Nephron progenitor cell (in vitro differentiated cells): Measurements from ENCODE around the gene CAPSL.
"Not testable (repeated sequence)": the region's sequence is repeated elsewhere in the genome, so short reads cannot be mapped to it uniquely, and the experiment has no call there.

Experiments used
- DNase-seq: peaks from one replicate; pipeline ENCODE4 v3.0.0; 2021
- H3K27ac Mint-ChIP-seq: 2 replicates; pipeline ENCODE4 v1.8.0; 2021; ENCODE audit warnings: mild to moderate bottlenecking, moderate library complexity, mixed read lengths
- H3K27me3 Mint-ChIP-seq: 2 replicates; pipeline ENCODE4 v1.8.0; 2021; ENCODE audit warnings: mild to moderate bottlenecking, low read depth, mixed read lengths; ENCODE audit not compliant: poor library complexity
- H3K36me3 Mint-ChIP-seq: 2 replicates; pipeline ENCODE4 v1.8.0; 2021; ENCODE audit warnings: low read depth, mixed read lengths
- H3K4me1 Mint-ChIP-seq: 2 replicates; pipeline ENCODE4 v1.8.0; 2021; ENCODE audit warnings: mixed read lengths
- H3K4me3 Mint-ChIP-seq: 2 replicates; pipeline ENCODE4 v1.8.0; 2021; ENCODE audit warnings: mild to moderate bottlenecking, moderate library complexity, mixed read lengths
- H3K9me3 Mint-ChIP-seq: 2 replicates; pipeline ENCODE4 v1.8.0; 2021; ENCODE audit warnings: mild to moderate bottlenecking, moderate library complexity, mixed read lengths
- TF ChIP-seq, protein P1 (sequence below): fragments of 200-600 bp; sonication (generic); IDR thresholded peaks from 2 replicates; pipeline ENCODE4 v1.5.0; 2021; ENCODE audit warnings: antibody characterized with exemption

Gene CAPSL

GRCh38 chr5:35938568-35939227 lies at the start of gene CAPSL:
Gene CAPSL (minus strand): TSS chr5:35938622. CDS start chr5:35921120, 17,502 bp downstream.
- no peaks in the 10 kb centered on the region for H3K9me3 Mint-ChIP-seq
- H3K36me3 Mint-ChIP-seq: no peaks in the 10 kb centered on the region
- H3K27ac Mint-ChIP-seq: no peak within 1 kb of the TSS
- H3K4me1 Mint-ChIP-seq: peaks cover 13% of the 10 kb centered on the region
- no peak within 1 kb of the TSS for H3K4me3 Mint-ChIP-seq
- DNase-seq: peak; percentile 72
- H3K27me3 Mint-ChIP-seq: peaks cover 19% of the 10 kb centered on the region
- TF ChIP-seq, protein P1, sequence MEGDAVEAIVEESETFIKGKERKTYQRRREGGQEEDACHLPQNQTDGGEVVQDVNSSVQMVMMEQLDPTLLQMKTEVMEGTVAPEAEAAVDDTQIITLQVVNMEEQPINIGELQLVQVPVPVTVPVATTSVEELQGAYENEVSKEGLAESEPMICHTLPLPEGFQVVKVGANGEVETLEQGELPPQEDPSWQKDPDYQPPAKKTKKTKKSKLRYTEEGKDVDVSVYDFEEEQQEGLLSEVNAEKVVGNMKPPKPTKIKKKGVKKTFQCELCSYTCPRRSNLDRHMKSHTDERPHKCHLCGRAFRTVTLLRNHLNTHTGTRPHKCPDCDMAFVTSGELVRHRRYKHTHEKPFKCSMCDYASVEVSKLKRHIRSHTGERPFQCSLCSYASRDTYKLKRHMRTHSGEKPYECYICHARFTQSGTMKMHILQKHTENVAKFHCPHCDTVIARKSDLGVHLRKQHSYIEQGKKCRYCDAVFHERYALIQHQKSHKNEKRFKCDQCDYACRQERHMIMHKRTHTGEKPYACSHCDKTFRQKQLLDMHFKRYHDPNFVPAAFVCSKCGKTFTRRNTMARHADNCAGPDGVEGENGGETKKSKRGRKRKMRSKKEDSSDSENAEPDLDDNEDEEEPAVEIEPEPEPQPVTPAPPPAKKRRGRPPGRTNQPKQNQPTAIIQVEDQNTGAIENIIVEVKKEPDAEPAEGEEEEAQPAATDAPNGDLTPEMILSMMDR: no peak

DNA sequence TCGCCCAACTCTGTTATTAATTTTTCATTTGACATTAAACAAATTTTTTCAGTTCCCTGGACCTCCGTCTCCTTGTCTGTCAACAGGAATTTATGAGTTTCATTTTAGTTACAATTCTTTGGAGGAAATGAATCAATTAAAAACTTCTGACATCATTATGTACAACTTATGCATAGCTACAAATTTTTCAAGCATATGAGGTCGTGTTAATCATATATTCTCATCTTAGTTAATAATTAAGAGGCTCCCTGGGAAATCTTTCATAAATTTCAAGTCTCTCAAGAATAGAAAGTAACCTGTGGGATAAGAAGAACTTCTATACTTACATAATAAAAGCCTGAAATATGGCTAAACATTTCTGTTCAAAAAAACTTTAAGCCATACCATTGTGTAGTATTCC lies 49.4 kb upstream of the CAPSL start:
- TF ChIP-seq, protein P1: no peak
- no peak overlapping the region for H3K27ac Mint-ChIP-seq
- H3K36me3 Mint-ChIP-seq: no peaks in the 10 kb centered on the region
- no peak overlapping the region for H3K4me3 Mint-ChIP-seq
- peaks cover 10% of the 10 kb centered on the region for H3K9me3 Mint-ChIP-seq
- H3K27me3 Mint-ChIP-seq: peaks cover 17% of the 10 kb centered on the region
- H3K4me1 Mint-ChIP-seq: peaks cover 28% of the 10 kb centered on the region
- no peak for DNase-seq

DNA sequence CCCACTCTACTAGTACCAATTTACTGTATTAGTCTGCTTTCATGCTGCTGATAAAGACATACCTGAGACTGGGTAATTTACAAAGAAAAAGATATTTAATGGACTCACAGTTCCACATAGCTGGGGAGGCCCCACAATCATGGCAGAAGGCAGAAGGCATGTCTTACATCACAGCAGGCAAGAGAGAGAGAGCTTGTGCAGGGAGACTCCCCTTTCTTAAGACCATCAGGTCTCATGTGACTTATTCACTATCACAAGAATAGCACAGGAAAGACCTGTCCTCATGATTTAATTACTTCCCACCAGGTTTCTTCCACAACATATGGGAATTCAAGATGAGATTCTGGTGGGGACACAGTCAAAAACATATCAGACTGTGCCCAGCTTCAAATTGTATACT lies 41.3 kb upstream of the CAPSL start:
- no peaks in the 10 kb centered on the region for H3K36me3 Mint-ChIP-seq
- peaks cover 57% of the 10 kb centered on the region for H3K9me3 Mint-ChIP-seq
- no peak overlapping the region for H3K4me3 Mint-ChIP-seq
- no peak for DNase-seq
- H3K27me3 Mint-ChIP-seq: peaks cover 6% of the 10 kb centered on the region
- H3K27ac Mint-ChIP-seq: no peak overlapping the region
- no peaks in the 10 kb centered on the region for H3K4me1 Mint-ChIP-seq
- TF ChIP-seq, protein P1: no peak

DNA sequence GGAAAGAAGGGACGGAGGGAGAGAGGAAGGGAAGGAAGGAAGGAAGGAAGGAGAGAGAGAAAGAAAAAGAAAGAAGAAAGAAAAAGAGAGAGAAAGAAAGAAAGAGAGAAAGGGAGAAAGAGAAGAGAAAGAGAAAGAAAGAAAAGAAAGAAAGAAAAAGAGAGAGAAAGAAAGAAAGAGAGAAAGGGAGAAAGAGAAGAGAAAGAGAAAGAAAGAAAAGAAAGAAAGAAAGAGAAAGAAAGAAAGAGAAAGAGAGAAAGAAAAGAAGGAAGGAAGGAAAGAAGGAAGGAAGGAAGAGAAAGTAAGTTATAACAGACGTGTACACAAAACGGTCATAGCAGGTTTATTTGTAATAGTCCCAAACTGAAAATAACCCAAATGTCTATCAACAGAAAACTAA lies 38.4 kb upstream of the CAPSL start:
- peaks cover 37% of the 10 kb centered on the region for H3K9me3 Mint-ChIP-seq
- not testable (repeated sequence) for H3K4me1 Mint-ChIP-seq, H3K36me3 Mint-ChIP-seq, H3K27ac Mint-ChIP-seq, DNase-seq, H3K4me3 Mint-ChIP-seq
- H3K27me3 Mint-ChIP-seq: peaks cover 11% of the 10 kb centered on the region

DNA sequence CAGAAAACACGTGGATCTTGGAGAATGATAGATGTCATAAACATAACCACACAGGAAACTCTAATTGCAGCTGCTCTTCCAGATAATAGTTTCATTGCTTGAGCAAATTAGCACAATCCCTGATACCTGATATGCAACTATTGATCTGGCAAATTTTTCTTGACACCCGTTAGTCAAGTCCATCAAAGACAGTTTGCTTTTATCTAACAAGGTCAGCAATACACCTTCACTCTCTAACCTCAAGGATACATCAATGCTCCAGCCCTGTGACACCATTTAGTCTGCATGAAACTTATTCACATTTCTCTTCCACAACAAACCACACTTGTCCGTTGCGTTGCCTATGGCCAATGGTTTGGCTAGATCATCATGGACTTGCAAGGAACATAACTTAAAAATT lies 36.1 kb upstream of the CAPSL start:
- Mint-ChIP-seq H3K27me3 (peaks cover 15% of the 10 kb centered on the region), H3K4me1 (peaks cover 11% of the 10 kb centered on the region), H3K9me3 (peaks cover 41% of the 10 kb centered on the region), H3K27ac (no peak overlapping the region), H3K4me3 (no peak overlapping the region), H3K36me3 (no peaks in the 10 kb centered on the region)
- no peak for DNase-seq
- TF ChIP-seq, protein P1: no peak

GRCh38 chr5:35971878-35972210 lies 33.4 kb upstream of the CAPSL start:
- peaks cover 11% of the 10 kb centered on the region for H3K4me1 Mint-ChIP-seq
- peaks cover 9% of the 10 kb centered on the region for H3K27me3 Mint-ChIP-seq
- no peak for DNase-seq
- no peak overlapping the region for H3K4me3 Mint-ChIP-seq
- H3K9me3 Mint-ChIP-seq: peaks cover 27% of the 10 kb centered on the region
- TF ChIP-seq, protein P1: no peak
- H3K27ac Mint-ChIP-seq: peak overlapping the region; percentile 66
- no peaks in the 10 kb centered on the region for H3K36me3 Mint-ChIP-seq
